Thyroid gland (tissue), 4 donors: ENCODE results near the gene SLC12A3. TPM values are rescaled to one million over a fixed set of nuclear protein-coding genes. Genes with fewer than 3 reads are reported as not detected.

Experiments used
- DNase-seq, 2 donors: peaks; one replicate each; pipeline ENCODE4 v3.0.0-alpha.2; 2019
- H3K27ac ChIP-seq, 3 donors: fragments of 200-600 bp; sonication (generic); 1 replicate in 2 of 3; 2 replicates in 1 of 3; pipeline ENCODE4 v1.5.1; 2016 to 2019; ENCODE audit warnings: mild to moderate bottlenecking in 1 of 3, moderate library complexity in 1 of 3
- H3K27me3 ChIP-seq: fragments of 200-600 bp; sonication (generic); one replicate; pipeline ENCODE4 v1.5.1; 2019
- H3K36me3 ChIP-seq, 2 donors: fragments of 200-600 bp; sonication (generic); one replicate each; pipeline ENCODE4 v1.5.1; 2016 to 2019
- H3K4me1 ChIP-seq, 2 donors: fragments of 200-600 bp; sonication (generic); one replicate each; pipeline ENCODE4 v1.5.1; 2017 to 2019
- H3K4me3 ChIP-seq, 3 donors: fragments of 200-600 bp; sonication (generic); replicated peaks in 1 of 3; 1 replicate in 2 of 3; 2 replicates in 1 of 3; pipeline ENCODE4 v1.5.1; 2016; ENCODE audit warnings: mild to moderate bottlenecking in 1 of 3
- H3K9me3 ChIP-seq: fragments of 200-600 bp; sonication (generic); one replicate; pipeline ENCODE4 v1.5.1; 2017
- POLR2A ChIP-seq, 2 donors: fragments of 450-650 bp; IDR thresholded peaks; one replicate each; pipeline ENCODE4 v1.6.1; 2017; ENCODE audit warnings: antibody characterized with exemption in 2 of 2, mild to moderate bottlenecking in 2 of 2, moderate library complexity in 1 of 2
- WGBS, 2 donors: methylation state at CpG; one replicate each; pipeline ENCODE4 v1.1.5; 2017; 5-methylcytosine and 5-hydroxymethylcytosine counted together
- intact Hi-C: fragments of 100-400 bp; cut with DNase I; formaldehyde crosslinking; loops from one replicate; pipeline ENCODE4 v1.15.1; 2023
- total RNA-seq, 4 donors: library from RNA; depleted of rRNA; stranded (reverse); fragments of >200 nt; gene quantifications; one replicate each; pipeline ENCODE4 v1.2.3, GENCODE V29; 2016
- TF ChIP-seq, protein P1 (sequence below), 6 experiments: fragments of 200-600 bp in 3 of 6; fragments of 450-650 bp in 3 of 6; sonication (generic) in 3 of 6; IDR thresholded peaks; one replicate each; pipeline ENCODE4 v1.5.1; 2016 to 2019; ENCODE audit warnings: antibody characterized with exemption in 6 of 6, mild to moderate bottlenecking in 2 of 6, inconsistent platforms in 1 of 6, moderate library complexity in 1 of 6

SLC12A3 gene
- total RNA-seq, 4 donors from 2014 or later, result not detected

DNA sequence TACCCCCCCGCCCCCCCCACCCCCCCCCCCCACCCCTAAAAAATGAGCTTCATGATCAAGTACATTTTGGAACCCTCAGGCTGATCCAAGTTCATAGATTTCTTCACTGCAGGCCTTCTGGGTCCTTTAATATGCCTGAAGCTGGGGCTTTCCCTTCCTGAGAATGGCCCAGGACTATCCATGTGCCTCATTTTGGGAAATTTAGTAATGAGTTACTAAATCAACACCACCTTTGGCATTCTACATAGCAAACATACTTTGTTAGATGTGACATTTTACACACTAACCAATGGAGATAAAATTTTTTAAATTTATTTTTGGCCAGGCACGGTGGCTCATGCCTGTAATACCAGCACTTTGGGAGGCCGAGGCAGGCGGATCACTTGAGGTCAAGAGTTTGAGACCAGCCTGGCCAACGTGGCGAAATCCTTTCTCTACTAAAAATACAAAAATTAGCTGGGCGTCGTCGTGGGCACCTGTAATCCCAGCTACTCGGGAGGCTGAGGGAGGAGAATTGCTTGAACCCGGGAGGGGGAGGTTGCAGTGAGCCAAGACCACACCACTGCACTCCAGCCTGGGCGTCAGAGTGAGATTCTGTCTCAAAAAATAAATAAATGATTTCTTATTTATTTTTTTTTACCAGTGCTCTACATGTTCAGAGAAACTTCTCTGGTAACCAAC, 81.0 kb downstream of the SLC12A3 start:
- DNase-seq, result no peak
- no peaks in the 10 kb centered on the region for H3K9me3 ChIP-seq
- intact Hi-C loops, result no loop called here
- no peaks in the 10 kb centered on the region for H3K4me1 ChIP-seq
- no peak overlapping the region for H3K27ac ChIP-seq
- H3K36me3 ChIP-seq, result peaks cover 49 to 59% of the 10 kb centered on the region in 2 donors
- H3K27me3 ChIP-seq, result no peaks in the 10 kb centered on the region
- no peak overlapping the region for H3K4me3 ChIP-seq
- no peak for TF ChIP-seq POLR2A (IDR thresholded peaks at IDR 0.05)
- TF ChIP-seq, protein P1, sequence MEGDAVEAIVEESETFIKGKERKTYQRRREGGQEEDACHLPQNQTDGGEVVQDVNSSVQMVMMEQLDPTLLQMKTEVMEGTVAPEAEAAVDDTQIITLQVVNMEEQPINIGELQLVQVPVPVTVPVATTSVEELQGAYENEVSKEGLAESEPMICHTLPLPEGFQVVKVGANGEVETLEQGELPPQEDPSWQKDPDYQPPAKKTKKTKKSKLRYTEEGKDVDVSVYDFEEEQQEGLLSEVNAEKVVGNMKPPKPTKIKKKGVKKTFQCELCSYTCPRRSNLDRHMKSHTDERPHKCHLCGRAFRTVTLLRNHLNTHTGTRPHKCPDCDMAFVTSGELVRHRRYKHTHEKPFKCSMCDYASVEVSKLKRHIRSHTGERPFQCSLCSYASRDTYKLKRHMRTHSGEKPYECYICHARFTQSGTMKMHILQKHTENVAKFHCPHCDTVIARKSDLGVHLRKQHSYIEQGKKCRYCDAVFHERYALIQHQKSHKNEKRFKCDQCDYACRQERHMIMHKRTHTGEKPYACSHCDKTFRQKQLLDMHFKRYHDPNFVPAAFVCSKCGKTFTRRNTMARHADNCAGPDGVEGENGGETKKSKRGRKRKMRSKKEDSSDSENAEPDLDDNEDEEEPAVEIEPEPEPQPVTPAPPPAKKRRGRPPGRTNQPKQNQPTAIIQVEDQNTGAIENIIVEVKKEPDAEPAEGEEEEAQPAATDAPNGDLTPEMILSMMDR (IDR thresholded peaks at IDR 0.05), result no peak
- 81 to 85% methylated on average over 12 of the region's 12 CpGs for WGBS, 2 donors

DNA sequence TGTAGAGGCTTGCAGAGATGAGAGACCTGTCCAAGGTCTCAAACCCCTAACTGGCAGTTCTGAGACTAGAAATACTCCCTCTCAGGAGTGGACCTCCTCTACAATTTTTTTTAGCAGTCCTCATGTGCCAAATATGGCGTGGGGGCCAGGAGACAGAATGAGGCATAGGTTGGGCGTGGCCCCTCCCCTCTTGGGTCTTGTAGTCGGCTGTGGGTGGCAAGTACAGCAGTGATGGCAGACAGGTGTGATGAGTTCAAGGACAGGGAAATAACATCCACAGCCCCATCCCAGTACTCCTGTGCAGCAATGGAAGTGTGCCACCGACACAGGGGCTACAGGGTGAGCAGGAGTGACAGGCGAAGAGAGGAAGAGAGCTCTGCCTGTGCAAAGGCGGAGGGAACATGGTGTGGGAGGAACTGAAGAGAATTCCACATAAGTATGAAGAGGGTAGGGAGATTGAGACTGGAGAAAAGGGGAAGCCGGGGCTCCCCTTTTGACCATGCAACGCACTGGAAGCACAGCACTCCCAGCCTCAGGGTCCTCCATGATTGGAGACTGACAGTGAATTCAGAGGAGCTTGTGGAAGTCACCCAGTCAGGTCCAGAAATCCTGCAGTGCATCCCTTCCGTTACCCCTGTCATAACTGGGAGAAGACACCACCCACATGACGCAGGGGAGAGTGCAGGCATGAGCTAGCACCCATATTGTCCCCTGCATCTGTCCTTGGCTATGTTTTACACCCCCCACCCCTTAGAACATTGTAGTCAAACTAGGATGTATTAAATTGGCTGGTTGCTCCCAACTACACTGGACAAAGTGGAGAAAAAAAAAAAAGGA, 82.0 kb downstream of the SLC12A3 start:
- WGBS, 2 donors, result 86 to 91% methylated on average over 10 of the region's 10 CpGs
- no peak for DNase-seq
- TF ChIP-seq, protein P1 (IDR thresholded peaks at IDR 0.05), result no peak
- TF ChIP-seq POLR2A (IDR thresholded peaks at IDR 0.05), result no peak
- H3K4me3 ChIP-seq, result no peak overlapping the region
- peaks cover 39 to 49% of the 10 kb centered on the region in 2 donors for H3K36me3 ChIP-seq
- no peaks in the 10 kb centered on the region for H3K27me3 ChIP-seq
- H3K9me3 ChIP-seq, result no peaks in the 10 kb centered on the region
- intact Hi-C loops, result no loop called here
- no peaks in the 10 kb centered on the region for H3K4me1 ChIP-seq
- H3K27ac ChIP-seq, result no peak overlapping the region

DNA sequence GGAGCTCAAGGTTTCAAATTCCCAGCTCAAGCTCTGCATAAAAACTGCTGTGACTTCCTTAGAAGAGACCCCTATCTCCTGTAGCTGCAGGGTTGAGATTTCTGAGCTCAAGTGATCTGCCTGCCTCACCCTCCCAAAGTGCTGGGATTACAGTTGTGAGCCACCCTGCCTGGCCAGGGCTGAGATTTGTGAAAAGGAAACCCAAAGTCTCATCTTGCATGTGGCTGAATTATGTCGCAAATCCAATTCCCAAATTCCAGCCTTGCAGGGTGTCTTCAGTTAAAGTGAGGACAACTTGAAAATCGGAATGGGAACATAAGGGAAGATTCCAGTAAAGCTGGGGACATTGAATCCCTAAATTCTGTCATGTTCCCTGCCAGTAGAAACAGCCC, 82.6 kb downstream of the SLC12A3 start:
- no peak for TF ChIP-seq POLR2A (IDR thresholded peaks at IDR 0.05)
- TF ChIP-seq, protein P1 (IDR thresholded peaks at IDR 0.05), result no peak
- Histone ChIP-seq H3K4me3 (no peak overlapping the region), H3K4me1 (no peaks in the 10 kb centered on the region), H3K27ac (no peak overlapping the region), H3K9me3 (no peaks in the 10 kb centered on the region), H3K36me3 (peaks cover 33 to 43% of the 10 kb centered on the region in 2 donors), H3K27me3 (no peaks in the 10 kb centered on the region)
- intact Hi-C loops, result no loop called here
- no peak for DNase-seq
- 83 to 92% methylated on average over 2 of the region's 2 CpGs for WGBS, 2 donors

DNA sequence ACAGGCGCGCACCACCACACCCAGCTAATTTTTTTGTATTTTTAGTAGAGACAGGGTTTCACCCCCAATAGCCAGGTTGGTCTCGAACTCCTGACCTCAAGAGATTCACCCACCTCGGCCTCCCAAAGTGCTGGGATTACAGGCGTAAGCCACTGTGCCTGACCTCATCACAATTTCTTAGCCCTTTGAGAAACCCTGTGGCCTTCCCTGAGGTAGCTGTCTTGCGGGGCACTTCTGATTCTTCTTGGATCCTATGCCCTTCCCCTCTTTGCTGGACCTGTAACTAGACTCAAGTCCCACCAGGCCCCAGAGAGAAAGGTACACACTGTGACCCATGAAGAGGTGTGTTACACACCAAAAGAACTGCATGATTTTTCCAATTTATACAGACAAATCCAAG, 83.2 kb downstream of the SLC12A3 start:
- H3K27me3 ChIP-seq, result no peaks in the 10 kb centered on the region
- no peak overlapping the region for H3K4me3 ChIP-seq
- no peak overlapping the region for H3K27ac ChIP-seq
- peaks cover 27 to 36% of the 10 kb centered on the region in 2 donors for H3K36me3 ChIP-seq
- H3K4me1 ChIP-seq, result no peaks in the 10 kb centered on the region
- TF ChIP-seq, protein P1 (IDR thresholded peaks at IDR 0.05), result no peak
- TF ChIP-seq POLR2A (IDR thresholded peaks at IDR 0.05), result no peak
- no peaks in the 10 kb centered on the region for H3K9me3 ChIP-seq
- WGBS, 2 donors, result 97% methylated on average over 6 of the region's 6 CpGs
- intact Hi-C loops, result no loop called here
- no peak for DNase-seq

DNA sequence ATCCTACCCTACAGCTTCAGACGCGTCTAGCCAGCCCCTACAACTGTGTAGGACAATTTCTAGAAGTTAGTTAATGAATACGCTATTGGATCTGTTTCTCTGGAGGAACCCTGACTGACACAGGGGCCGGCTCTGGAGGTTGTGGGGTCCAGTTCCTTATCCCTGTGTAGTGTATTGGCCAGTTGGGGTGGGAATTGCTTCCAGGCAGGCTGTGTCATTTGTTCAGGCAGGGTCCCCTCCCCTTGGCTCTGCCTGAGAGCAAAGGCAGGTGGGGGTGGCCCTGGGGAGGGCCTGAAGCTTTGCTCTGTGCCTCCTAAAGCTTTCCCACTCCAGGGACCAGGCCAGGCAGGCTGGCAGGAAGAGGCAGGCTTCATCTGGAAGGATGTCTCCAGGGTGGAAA, 85.0 kb downstream of the SLC12A3 start:
- Histone ChIP-seq H3K4me3 (no peak overlapping the region), H3K36me3 (peaks cover 8 to 18% of the 10 kb centered on the region in 2 donors), H3K9me3 (no peaks in the 10 kb centered on the region), H3K27ac (no peak overlapping the region), H3K27me3 (no peaks in the 10 kb centered on the region), H3K4me1 (no peaks in the 10 kb centered on the region)
- WGBS, 2 donors, result 77 to 80% methylated on average over 4 of the region's 4 CpGs
- TF ChIP-seq, protein P1 (IDR thresholded peaks at IDR 0.05), result no peak
- TF ChIP-seq POLR2A (IDR thresholded peaks at IDR 0.05), result no peak
- intact Hi-C loops, result loop anchor here (5.0 kb wide), 1 partner anchor 83 kb away; the partner anchor contains the start of gene SLC12A3
- DNase-seq, result no peak
